ENCODE results near the gene MYO5C.

DNA sequence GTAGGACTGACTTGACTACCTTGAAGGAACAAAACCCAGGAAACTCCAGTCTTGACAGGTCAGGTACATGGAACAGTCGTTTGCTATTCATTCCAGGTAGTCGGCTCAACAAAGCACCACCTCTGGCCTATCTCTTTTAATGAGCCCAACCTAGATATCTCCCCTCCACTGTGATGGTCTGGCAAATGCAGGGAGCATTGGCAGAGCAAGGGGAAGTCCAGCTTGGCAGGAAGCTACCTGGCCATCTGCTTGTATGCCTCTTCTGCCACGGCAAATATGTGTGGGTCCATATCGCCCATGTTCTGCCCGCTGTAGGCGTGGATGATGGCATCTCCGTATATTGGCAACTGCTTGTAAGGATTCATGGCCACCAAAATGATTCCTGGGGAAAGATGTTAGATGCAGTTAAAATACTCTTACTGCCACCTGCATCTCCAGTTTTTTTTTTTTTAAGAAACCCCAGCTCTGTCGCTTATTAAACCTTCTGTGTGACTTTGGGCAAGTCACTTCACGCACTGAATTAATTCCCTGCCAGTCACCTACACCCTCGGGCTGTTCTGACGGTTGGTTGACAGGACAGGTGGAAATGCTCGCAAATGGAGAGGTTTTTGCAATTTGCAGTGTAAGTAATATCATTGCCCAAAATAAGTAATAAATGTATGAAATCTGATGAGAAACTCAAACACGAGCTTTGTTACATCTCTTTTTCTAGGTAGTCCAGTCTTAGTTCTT lies 16.8 kb downstream of the MYO5C start:
- TF ChIP-seq, protein P1, sequence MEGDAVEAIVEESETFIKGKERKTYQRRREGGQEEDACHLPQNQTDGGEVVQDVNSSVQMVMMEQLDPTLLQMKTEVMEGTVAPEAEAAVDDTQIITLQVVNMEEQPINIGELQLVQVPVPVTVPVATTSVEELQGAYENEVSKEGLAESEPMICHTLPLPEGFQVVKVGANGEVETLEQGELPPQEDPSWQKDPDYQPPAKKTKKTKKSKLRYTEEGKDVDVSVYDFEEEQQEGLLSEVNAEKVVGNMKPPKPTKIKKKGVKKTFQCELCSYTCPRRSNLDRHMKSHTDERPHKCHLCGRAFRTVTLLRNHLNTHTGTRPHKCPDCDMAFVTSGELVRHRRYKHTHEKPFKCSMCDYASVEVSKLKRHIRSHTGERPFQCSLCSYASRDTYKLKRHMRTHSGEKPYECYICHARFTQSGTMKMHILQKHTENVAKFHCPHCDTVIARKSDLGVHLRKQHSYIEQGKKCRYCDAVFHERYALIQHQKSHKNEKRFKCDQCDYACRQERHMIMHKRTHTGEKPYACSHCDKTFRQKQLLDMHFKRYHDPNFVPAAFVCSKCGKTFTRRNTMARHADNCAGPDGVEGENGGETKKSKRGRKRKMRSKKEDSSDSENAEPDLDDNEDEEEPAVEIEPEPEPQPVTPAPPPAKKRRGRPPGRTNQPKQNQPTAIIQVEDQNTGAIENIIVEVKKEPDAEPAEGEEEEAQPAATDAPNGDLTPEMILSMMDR (IDR thresholded peaks at IDR 0.05), result no peak
- no peak for TF ChIP-seq POLR2A (IDR thresholded peaks at IDR 0.05)

All from testis (tissue), 2 donors.